HFFc6 (cell line): ENCODE results near the gene NDUFA13. TPM values are rescaled to one million over a fixed set of nuclear protein-coding genes. Genes with fewer than 3 reads are reported as not detected.

Experiments used
- DNase-seq: peaks from one replicate; pipeline ENCODE4 v3.0.0-alpha.2; 2018
- H3K27ac Mint-ChIP-seq: 2 replicates; pipeline ENCODE4 v1.8.0; 2020; ENCODE audit warnings: mild to moderate bottlenecking, mixed read lengths
- H3K27me3 Mint-ChIP-seq: 2 replicates; pipeline ENCODE4 v1.8.0; 2021; ENCODE audit warnings: mild to moderate bottlenecking, moderate library complexity, mixed read lengths; ENCODE audit not compliant: insufficient read depth
- H3K36me3 Mint-ChIP-seq: 2 replicates; pipeline ENCODE4 v1.8.0; 2021; ENCODE audit warnings: low read depth, mixed read lengths
- H3K4me1 Mint-ChIP-seq: 2 replicates; pipeline ENCODE4 v1.8.0; 2020; ENCODE audit warnings: low read depth, mixed read lengths
- H3K4me3 Mint-ChIP-seq: 2 replicates; pipeline ENCODE4 v1.8.0; 2020; ENCODE audit warnings: mild to moderate bottlenecking, moderate library complexity, mixed read lengths
- H3K9me3 Mint-ChIP-seq: 2 replicates; pipeline ENCODE4 v1.8.0; 2020; ENCODE audit warnings: mild to moderate bottlenecking, mixed read lengths
- CTCF ChIP-seq: fragments of 200-600 bp; sonication (generic); IDR thresholded peaks from 2 replicates; pipeline ENCODE4 v1.5.0; 2021; ENCODE audit warnings: antibody characterized with exemption, mild to moderate bottlenecking
- total RNA-seq, 6 experiments: library from RNA; stranded (reverse); fragmentation: NEBNext Ultra II Directional; extraction: Animal tissue kit (Norgen Biotek cat#: 25700); gene quantifications; 2 replicates in 1 of 6; 3 replicates in 5 of 6; pipeline ENCODE4 v1.2.3, GENCODE V29; 2021

The NDUFA13 gene
- total RNA-seq, 6 experiments from 2014 or later = 266 to 393 (median 323) TPM

- Mint-ChIP-seq H3K4me1 (peaks cover 24% of the 10 kb centered on the region), H3K36me3 (peaks cover 5% of the 10 kb centered on the region), H3K4me3 (no peak overlapping the region), H3K27ac (no peak overlapping the region; the same call in 1 of the 2 replicates), H3K9me3 (no peaks in the 10 kb centered on the region), H3K27me3 (no peaks in the 10 kb centered on the region; the same call in 1 of the 2 replicates)
- no peak for TF ChIP-seq CTCF
- no peak for DNase-seq
Observed at GRCh38 chr19:19475015-19475765, 40.8 kb upstream of the NDUFA13 start.

- no peaks in the 10 kb centered on the region for H3K9me3 Mint-ChIP-seq
- H3K4me1 Mint-ChIP-seq = peaks cover 24% of the 10 kb centered on the region
- no peaks in the 10 kb centered on the region; the same call in 1 of the 2 replicates for H3K36me3 Mint-ChIP-seq
- H3K4me3 Mint-ChIP-seq = no peak overlapping the region
- peaks cover under 1% of the 10 kb centered on the region for H3K27me3 Mint-ChIP-seq
- H3K27ac Mint-ChIP-seq = no peak overlapping the region
- peak; percentile 24 for DNase-seq
- peak; percentile 62 for TF ChIP-seq CTCF
Observed at GRCh38 chr19:19475849-19476828, 39.9 kb upstream of the NDUFA13 start.

GRCh38 chr19:19477705-19478383 is 38.2 kb upstream of the NDUFA13 start:
- Mint-ChIP-seq H3K27me3 (peaks cover 3% of the 10 kb centered on the region), H3K27ac (peak overlapping the region; percentile 68; the same call in 1 of the 2 replicates), H3K4me3 (no peak overlapping the region), H3K4me1 (peaks cover 24% of the 10 kb centered on the region), H3K9me3 (no peaks in the 10 kb centered on the region), H3K36me3 (no peaks in the 10 kb centered on the region; the same call in 1 of the 2 replicates)
- no peak for TF ChIP-seq CTCF
- no peak for DNase-seq

- H3K36me3 Mint-ChIP-seq = no peaks in the 10 kb centered on the region; the same call in none of the 2 replicates
- no peak overlapping the region for H3K4me3 Mint-ChIP-seq
- no peak for DNase-seq
- no peaks in the 10 kb centered on the region for H3K9me3 Mint-ChIP-seq
- peaks cover 35% of the 10 kb centered on the region for H3K4me1 Mint-ChIP-seq
- TF ChIP-seq CTCF = no peak
- H3K27me3 Mint-ChIP-seq = peaks cover 3% of the 10 kb centered on the region
- no peak overlapping the region for H3K27ac Mint-ChIP-seq
Observed at GRCh38 chr19:19480688-19481087, 35.3 kb upstream of the NDUFA13 start.
